Gastrocnemius medialis (tissue), 4 donors: ENCODE data around the gene MAP3K7CL. TPM values are rescaled to one million over a fixed set of nuclear protein-coding genes. Genes with fewer than 3 reads are reported as not detected.

Experiments
- ATAC-seq, 2 donors: fragments of 150-250 bp; one replicate each; pipeline ENCODE4 v1.9.1; 2016
- DNase-seq, 2 donors: peaks; one replicate each; pipeline ENCODE4 v3.0.0-alpha.2; 2019
- H3K27ac ChIP-seq, 4 donors: fragments of 200-600 bp; sonication (generic); 1 replicate in 1 of 4; 2 replicates in 3 of 4; pipeline ENCODE4 v1.5.1; 2016 to 2018; ENCODE audit warnings: mild to moderate bottlenecking in 2 of 4, moderate library complexity in 1 of 4
- H3K27me3 ChIP-seq, 3 donors: fragments of 200-600 bp; sonication (generic) in 2 of 3; 1 replicate in 1 of 3; 2 replicates in 2 of 3; pipeline versions ENCODE4 v1.5.1 to v1.6.0; 2016 to 2019; ENCODE audit warnings: mild to moderate bottlenecking in 1 of 3, moderate library complexity in 1 of 3
- H3K36me3 ChIP-seq, 2 donors: fragments of 200-600 bp; sonication (generic) in 1 of 2; one replicate each; pipeline ENCODE4 v1.5.1; 2017 to 2018
- H3K4me1 ChIP-seq, 2 donors: fragments of 200-600 bp; sonication (generic) in 1 of 2; one replicate each; pipeline ENCODE4 v1.5.1; 2016 to 2017; ENCODE audit warnings: mild to moderate bottlenecking in 2 of 2
- H3K4me3 ChIP-seq, 4 donors: fragments of 200-600 bp; sonication (generic) in 3 of 4; 1 replicate in 1 of 4; 2 replicates in 3 of 4; pipeline ENCODE4 v1.5.1; 2016 to 2019; ENCODE audit warnings: mild to moderate bottlenecking in 2 of 4
- H3K9me3 ChIP-seq, 3 donors: fragments of 200-600 bp; sonication (generic) in 2 of 3; 1 replicate in 1 of 3; 2 replicates in 2 of 3; pipeline ENCODE4 v1.5.1; 2016 to 2019
- POLR2A ChIP-seq, 2 donors: fragments of 450-650 bp; IDR thresholded peaks; one replicate each; pipeline ENCODE4 v1.6.1; 2017; ENCODE audit warnings: antibody characterized with exemption in 2 of 2, mild to moderate bottlenecking in 2 of 2, moderate library complexity in 2 of 2
- in situ Hi-C, 4 donors: fragments of 200-750 bp; cut with MboI; loops; one replicate each; pipeline versions ENCODE4 v1.15.0 to v1.8.0; 2017; ENCODE audit warnings: low sequenced_read_pairs in 4 of 4
- intact Hi-C: fragments of 100-400 bp; cut with DNase I; formaldehyde crosslinking; loops from one replicate; pipeline ENCODE4 v1.15.1; 2023; ENCODE audit warnings: low total_unique reads
- total RNA-seq, 4 donors: library from RNA; depleted of rRNA; stranded (reverse); fragments of >200 nt; gene quantifications; one replicate each; pipeline versions ENCODE4 v1.1.0 to v1.2.3, GENCODE V29; 2016
- TF ChIP-seq, protein P1 (sequence below), 5 experiments: fragments of 450-650 bp in 3 of 5; fragments of 200-600 bp in 2 of 5; sonication (generic) in 2 of 5; IDR thresholded peaks in 4 of 5; conservative IDR thresholded peaks in 1 of 5; 1 replicate in 4 of 5; 2 replicates in 1 of 5; pipeline ENCODE4 v1.5.1; 2016 to 2019; ENCODE audit warnings: antibody characterized with exemption in 5 of 5, mild to moderate bottlenecking in 3 of 5, moderate library complexity in 3 of 5

MAP3K7CL gene
- total RNA-seq, 4 donors from 2014 or later = 4.3 to 17.4 (median 15.5) TPM; not detected in 1

DNA sequence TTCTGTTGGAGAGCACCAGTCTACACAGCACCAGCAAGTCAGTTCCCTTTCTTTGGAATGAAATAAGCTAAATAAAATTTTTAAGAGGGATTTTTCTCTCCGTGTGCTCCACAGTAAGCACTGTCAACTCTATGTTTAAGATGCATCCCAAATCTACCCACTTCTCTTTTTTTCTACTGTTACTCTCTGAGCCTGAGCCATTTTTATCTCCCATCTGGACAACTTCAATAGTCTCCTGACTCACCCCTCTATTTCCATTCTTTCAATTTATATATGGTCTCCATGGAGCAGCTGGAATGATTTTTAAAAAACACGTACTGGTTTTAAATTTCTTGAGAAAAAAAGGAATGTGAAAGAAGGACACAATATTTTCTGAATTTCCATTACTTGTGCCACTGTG is 32.3 kb upstream of the MAP3K7CL start:
- TF ChIP-seq, protein P1, sequence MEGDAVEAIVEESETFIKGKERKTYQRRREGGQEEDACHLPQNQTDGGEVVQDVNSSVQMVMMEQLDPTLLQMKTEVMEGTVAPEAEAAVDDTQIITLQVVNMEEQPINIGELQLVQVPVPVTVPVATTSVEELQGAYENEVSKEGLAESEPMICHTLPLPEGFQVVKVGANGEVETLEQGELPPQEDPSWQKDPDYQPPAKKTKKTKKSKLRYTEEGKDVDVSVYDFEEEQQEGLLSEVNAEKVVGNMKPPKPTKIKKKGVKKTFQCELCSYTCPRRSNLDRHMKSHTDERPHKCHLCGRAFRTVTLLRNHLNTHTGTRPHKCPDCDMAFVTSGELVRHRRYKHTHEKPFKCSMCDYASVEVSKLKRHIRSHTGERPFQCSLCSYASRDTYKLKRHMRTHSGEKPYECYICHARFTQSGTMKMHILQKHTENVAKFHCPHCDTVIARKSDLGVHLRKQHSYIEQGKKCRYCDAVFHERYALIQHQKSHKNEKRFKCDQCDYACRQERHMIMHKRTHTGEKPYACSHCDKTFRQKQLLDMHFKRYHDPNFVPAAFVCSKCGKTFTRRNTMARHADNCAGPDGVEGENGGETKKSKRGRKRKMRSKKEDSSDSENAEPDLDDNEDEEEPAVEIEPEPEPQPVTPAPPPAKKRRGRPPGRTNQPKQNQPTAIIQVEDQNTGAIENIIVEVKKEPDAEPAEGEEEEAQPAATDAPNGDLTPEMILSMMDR (IDR thresholded peaks at IDR 0.05 in 4 of 5, conservative IDR thresholded peaks at IDR 0.05 in 1 of 5) = no peak
- no peak for TF ChIP-seq POLR2A (IDR thresholded peaks at IDR 0.05)
- no peak for ATAC-seq
- intact Hi-C loops = no loop called here
- no peak overlapping the region for H3K4me3 ChIP-seq
- H3K4me1 ChIP-seq = no peaks in the 10 kb centered on the region
- no peaks in the 10 kb centered on the region for H3K27me3 ChIP-seq
- DNase-seq = no peak
- no peak overlapping the region for H3K27ac ChIP-seq
- H3K9me3 ChIP-seq = no peaks in the 10 kb centered on the region
- H3K36me3 ChIP-seq = no peaks in the 10 kb centered on the region
- in situ Hi-C loops = loop anchor here in 1 of 4 donors (25.0 kb wide), 1 partner anchor 189 kb away; the partner anchor contains the start of gene BACH1

DNA sequence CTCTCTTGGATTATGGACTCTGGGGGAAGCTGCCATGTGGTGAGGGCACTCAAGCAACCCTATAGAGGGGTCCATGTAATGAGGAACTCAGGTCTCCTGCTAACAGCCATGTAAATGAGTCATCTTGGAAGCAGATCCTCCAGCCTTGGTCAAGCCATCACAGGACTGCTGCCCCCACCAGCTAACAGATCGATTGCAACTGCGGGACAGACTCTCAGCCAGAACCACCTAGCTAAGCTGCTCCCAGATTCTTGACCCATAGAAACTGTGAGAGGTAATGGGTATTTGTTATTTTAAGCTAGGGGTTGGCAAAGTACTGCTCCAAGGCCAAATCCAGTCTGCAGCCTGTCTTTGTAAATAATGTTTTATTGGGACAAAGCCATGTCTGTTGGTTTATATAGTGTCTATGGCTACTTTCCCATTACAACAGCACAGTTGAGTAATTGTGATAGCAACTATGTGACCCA is 27.6 kb upstream of the MAP3K7CL start:
- Histone ChIP-seq H3K36me3 (no peaks in the 10 kb centered on the region), H3K27me3 (no peaks in the 10 kb centered on the region), H3K4me1 (peaks cover 11 to 13% of the 10 kb centered on the region in 2 donors), H3K4me3 (no peak overlapping the region), H3K27ac (no peak overlapping the region), H3K9me3 (no peaks in the 10 kb centered on the region)
- ATAC-seq = no peak
- DNase-seq = no peak
- TF ChIP-seq, protein P1 (IDR thresholded peaks at IDR 0.05 in 4 of 5, conservative IDR thresholded peaks at IDR 0.05 in 1 of 5) = no peak
- TF ChIP-seq POLR2A (IDR thresholded peaks at IDR 0.05) = no peak
- in situ Hi-C loops = no loop called here
- intact Hi-C loops = loop anchor here (5.0 kb wide), 1 partner anchor 54 kb away; no protein-coding TSS in a partner anchor

DNA sequence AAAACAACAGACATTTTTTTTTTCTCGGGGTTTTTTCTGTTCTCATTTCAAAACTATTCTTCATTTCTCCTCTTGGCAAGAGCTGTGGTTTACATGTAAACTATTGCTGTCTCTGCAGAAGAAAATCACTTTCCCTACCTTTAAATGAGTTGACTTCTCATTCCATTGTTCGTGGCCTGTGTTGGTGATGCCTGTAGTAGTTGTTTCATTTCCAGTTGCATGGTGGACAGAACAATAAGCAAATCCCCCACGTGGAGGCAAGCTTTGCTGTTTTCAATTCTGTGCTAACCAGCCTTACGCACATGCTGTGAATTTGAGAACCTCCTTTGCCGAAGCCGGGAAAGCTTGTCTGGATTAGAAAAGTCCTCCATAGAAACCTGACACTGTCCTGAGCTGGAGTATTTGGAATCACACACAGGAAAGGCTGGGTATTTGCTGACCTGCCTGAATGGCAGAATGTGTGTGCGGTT is 26.2 kb upstream of the MAP3K7CL start:
- DNase-seq (peak; percentile 17 to 53), ATAC-seq (peak; percentile 93 to 96)
- H3K9me3 ChIP-seq = no peaks in the 10 kb centered on the region
- peak overlapping the region; percentile 2 to 44 (median 20) for H3K27ac ChIP-seq
- intact Hi-C loops = loop anchor here (1.0 to 5.0 kb wide), 3 partner anchors 25 to 53 kb away; no protein-coding TSS in a partner anchor
- H3K36me3 ChIP-seq = no peaks in the 10 kb centered on the region
- no peak overlapping the region for H3K4me3 ChIP-seq
- in situ Hi-C loops = no loop called here
- H3K4me1 ChIP-seq = peaks cover 11 to 13% of the 10 kb centered on the region in 2 donors
- TF ChIP-seq, protein P1 (IDR thresholded peaks at IDR 0.05 in 4 of 5, conservative IDR thresholded peaks at IDR 0.05 in 1 of 5) = peak in 1 of 5 experiments; percentile 27
- TF ChIP-seq POLR2A (IDR thresholded peaks at IDR 0.05) = no peak
- no peaks in the 10 kb centered on the region for H3K27me3 ChIP-seq

DNA sequence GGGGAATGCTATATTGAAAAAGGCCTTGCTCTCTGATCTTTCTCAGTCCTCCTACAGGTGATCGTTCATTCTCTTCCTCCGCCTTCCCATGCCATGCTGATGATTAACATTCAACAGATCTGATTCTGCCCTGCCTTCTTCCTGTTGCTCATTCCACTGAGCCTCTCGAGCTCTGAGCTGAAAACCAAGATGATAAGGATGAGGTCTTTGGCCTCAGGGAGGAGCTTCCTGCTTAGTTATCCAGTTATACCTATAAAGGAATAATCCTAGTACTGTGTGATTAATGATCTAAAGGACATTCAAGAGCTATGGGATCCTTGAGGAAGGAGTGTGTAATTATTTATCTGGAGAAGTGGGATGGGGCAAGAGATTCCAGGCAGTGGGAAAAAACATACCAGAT is 25.2 kb upstream of the MAP3K7CL start:
- in situ Hi-C loops (no loop called here), intact Hi-C loops (loop anchor here (2.0 kb wide), 1 partner anchor 24 kb away; no protein-coding TSS in a partner anchor)
- H3K4me1 ChIP-seq = peaks cover 11 to 13% of the 10 kb centered on the region in 2 donors
- H3K9me3 ChIP-seq = no peaks in the 10 kb centered on the region
- TF ChIP-seq, protein P1 (IDR thresholded peaks at IDR 0.05 in 4 of 5, conservative IDR thresholded peaks at IDR 0.05 in 1 of 5) = no peak
- no peak for TF ChIP-seq POLR2A (IDR thresholded peaks at IDR 0.05)
- no peaks in the 10 kb centered on the region for H3K27me3 ChIP-seq
- no peak for ATAC-seq
- H3K4me3 ChIP-seq = no peak overlapping the region
- DNase-seq = no peak
- no peaks in the 10 kb centered on the region for H3K36me3 ChIP-seq
- H3K27ac ChIP-seq = no peak overlapping the region
